Neuronal stem cell (in vitro differentiated cells): ENCODE measurements around the gene LDHD.

Source experiments
- DNase-seq: peaks from one replicate; pipeline ENCODE4 v3.0.0-alpha.2; 2013; ENCODE audit warnings: low spot score
- H2AFZ ChIP-seq: one replicate; pipeline ENCODE4 v1.6.1; 2013; ENCODE audit warnings: mild to moderate bottlenecking, low read length, inconsistent platforms
- H2AK5ac ChIP-seq: 2 replicates; pipeline ENCODE4 v1.6.1; 2013; ENCODE audit warnings: low read depth, mild to moderate bottlenecking, inconsistent platforms, low read length, moderate library complexity, mixed read lengths
- H2BK120ac ChIP-seq: 2 replicates; pipeline ENCODE4 v1.6.1; 2013; ENCODE audit warnings: low read depth, mild to moderate bottlenecking, inconsistent platforms, low read length, moderate library complexity, mixed read lengths
- H2BK12ac ChIP-seq: one replicate; pipeline ENCODE4 v1.6.1; 2013; ENCODE audit warnings: low read length, inconsistent platforms
- H2BK15ac ChIP-seq: 2 replicates; pipeline ENCODE4 v1.6.1; 2013; ENCODE audit warnings: mild to moderate bottlenecking, low read length, inconsistent platforms, mixed read lengths
- H2BK5ac ChIP-seq: one replicate; pipeline ENCODE4 v1.6.1; 2013; ENCODE audit warnings: inconsistent platforms, mild to moderate bottlenecking, low read length, moderate library complexity
- H3K14ac ChIP-seq: one replicate; pipeline ENCODE4 v1.6.1; 2013; ENCODE audit warnings: low read length, inconsistent platforms
- H3K18ac ChIP-seq: 2 replicates; pipeline ENCODE4 v1.6.1; 2013; ENCODE audit warnings: low read length, inconsistent platforms
- H3K23ac ChIP-seq: 2 replicates; pipeline ENCODE4 v1.6.1; 2013; ENCODE audit warnings: low read depth, mild to moderate bottlenecking, mixed read lengths, low read length, inconsistent platforms; ENCODE audit not compliant: poor library complexity
- H3K27ac ChIP-seq: replicated peaks from 3 replicates; pipeline ENCODE4 v1.5.1; 2013; ENCODE audit warnings: low read length, inconsistent platforms
- H3K27me3 ChIP-seq, 3 experiments: 2 replicates each; pipeline ENCODE4 v1.6.1; 2013; ENCODE audit warnings: low read length in 3 of 3, mild to moderate bottlenecking in 2 of 3, inconsistent platforms in 1 of 3, low read depth in 1 of 3, mixed read lengths in 1 of 3, moderate library complexity in 1 of 3; ENCODE audit not compliant: control insufficient read depth in 3 of 3, insufficient read depth in 3 of 3
- H3K36me3 ChIP-seq, 2 donors: replicated peaks in 1 of 2; 2 replicates each; pipeline ENCODE4 v1.6.1; 2013; ENCODE audit warnings: low read length in 2 of 2; ENCODE audit not compliant: control insufficient read depth in 2 of 2, insufficient read depth in 2 of 2
- H3K4ac ChIP-seq: 2 replicates; pipeline ENCODE4 v1.6.1; 2013; ENCODE audit warnings: inconsistent platforms, mild to moderate bottlenecking, low read length, moderate library complexity
- H3K4me1 ChIP-seq, 2 donors: 1 replicate in 1 of 2; 2 replicates in 1 of 2; pipeline ENCODE4 v1.6.1; 2013; ENCODE audit warnings: low read length in 2 of 2, low read depth in 1 of 2; ENCODE audit not compliant: control insufficient read depth in 2 of 2, insufficient read depth in 1 of 2
- H3K4me2 ChIP-seq: one replicate; pipeline ENCODE4 v1.6.1; 2013; ENCODE audit warnings: mild to moderate bottlenecking, low read length, inconsistent platforms; ENCODE audit not compliant: insufficient read depth, poor library complexity, severe bottlenecking
- H3K4me3 ChIP-seq, 2 donors: 2 replicates each; pipeline ENCODE4 v1.5.1; 2013; ENCODE audit warnings: low read length in 2 of 2, mild to moderate bottlenecking in 2 of 2, inconsistent platforms in 1 of 2, moderate library complexity in 1 of 2
- H3K79me1 ChIP-seq: one replicate; pipeline ENCODE4 v1.6.1; 2013; ENCODE audit warnings: low read depth, mild to moderate bottlenecking, inconsistent platforms, low read length, moderate library complexity
- H3K9ac ChIP-seq: one replicate; pipeline ENCODE4 v1.6.1; 2013; ENCODE audit warnings: mild to moderate bottlenecking, low read depth, low read length, inconsistent platforms; ENCODE audit not compliant: poor library complexity
- H3K9me3 ChIP-seq, 2 donors: replicated peaks in 1 of 2; 2 replicates each; pipeline versions ENCODE3 to v1.6.1; 2013; ENCODE audit warnings: low read length in 2 of 2, mild to moderate bottlenecking in 2 of 2, inconsistent platforms in 1 of 2, low read depth in 1 of 2, mixed read lengths in 1 of 2, moderate library complexity in 1 of 2; ENCODE audit not compliant: control insufficient read depth in 2 of 2, insufficient read depth in 1 of 2
- H4K8ac ChIP-seq: one replicate; pipeline ENCODE4 v1.6.1; 2013; ENCODE audit warnings: low read depth, mild to moderate bottlenecking, inconsistent platforms, low read length, moderate library complexity
- H4K91ac ChIP-seq: one replicate; pipeline ENCODE4 v1.6.1; 2013; ENCODE audit warnings: low read length, low read depth, mild to moderate bottlenecking, inconsistent platforms; ENCODE audit not compliant: poor library complexity
- WGBS, 2 donors: extraction: QIAGEN DNeasy Blood & Tissue Kit; methylation state at CpG; one replicate each; pipeline ENCODE4 v1.1.7; 2013; ENCODE audit warnings: missing lambda C conversion rate in 2 of 2, mixed read lengths in 1 of 2; ENCODE audit not compliant: insufficient read length in 2 of 2, insufficient replicate concordance in 1 of 2; ENCODE audit errors: extremely low coverage in 2 of 2; 5-methylcytosine and 5-hydroxymethylcytosine counted together

The LDHD gene

DNA sequence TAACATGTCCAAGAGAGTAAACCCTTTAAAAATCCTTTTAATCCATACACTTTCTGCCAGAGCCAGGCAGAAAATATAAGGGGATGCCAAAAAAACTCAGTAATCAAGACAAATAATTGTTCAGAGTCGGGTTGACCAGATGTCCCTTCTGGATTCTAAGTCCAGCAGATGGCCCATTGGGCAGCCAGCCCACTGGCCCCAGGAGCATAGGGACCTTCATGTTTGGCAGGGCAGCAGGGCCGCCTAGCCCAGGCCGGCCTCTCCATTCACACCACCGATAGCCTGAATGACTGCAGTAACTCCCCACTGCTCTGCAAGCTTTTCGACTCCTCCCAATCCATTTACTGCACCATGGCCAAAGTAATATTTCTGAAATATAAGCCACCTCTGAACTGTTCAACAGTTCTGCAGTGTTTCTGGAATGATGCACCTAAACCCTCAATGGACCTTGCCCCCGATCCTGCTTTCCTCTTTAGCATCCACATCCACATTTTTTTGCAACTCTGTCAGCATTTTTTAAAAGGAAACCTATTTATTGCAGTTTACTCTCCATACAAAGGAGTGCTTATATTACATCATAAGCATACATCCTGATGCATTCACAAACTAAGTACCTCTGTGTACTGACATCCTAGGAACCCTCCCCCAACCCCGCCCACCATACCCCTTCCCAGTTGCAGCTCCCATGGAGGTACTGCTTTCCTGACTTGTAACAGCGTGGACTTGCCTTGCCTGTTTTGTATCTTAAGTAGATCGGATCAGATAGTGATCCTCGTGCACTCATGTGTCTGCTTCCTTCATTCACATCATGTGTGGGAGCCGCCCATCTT is 46.4 kb downstream of the LDHD start:
- Histone ChIP-seq H2BK15ac (no peak overlapping the region), H3K27ac (no peak overlapping the region)
- DNase-seq, result no peak

DNA sequence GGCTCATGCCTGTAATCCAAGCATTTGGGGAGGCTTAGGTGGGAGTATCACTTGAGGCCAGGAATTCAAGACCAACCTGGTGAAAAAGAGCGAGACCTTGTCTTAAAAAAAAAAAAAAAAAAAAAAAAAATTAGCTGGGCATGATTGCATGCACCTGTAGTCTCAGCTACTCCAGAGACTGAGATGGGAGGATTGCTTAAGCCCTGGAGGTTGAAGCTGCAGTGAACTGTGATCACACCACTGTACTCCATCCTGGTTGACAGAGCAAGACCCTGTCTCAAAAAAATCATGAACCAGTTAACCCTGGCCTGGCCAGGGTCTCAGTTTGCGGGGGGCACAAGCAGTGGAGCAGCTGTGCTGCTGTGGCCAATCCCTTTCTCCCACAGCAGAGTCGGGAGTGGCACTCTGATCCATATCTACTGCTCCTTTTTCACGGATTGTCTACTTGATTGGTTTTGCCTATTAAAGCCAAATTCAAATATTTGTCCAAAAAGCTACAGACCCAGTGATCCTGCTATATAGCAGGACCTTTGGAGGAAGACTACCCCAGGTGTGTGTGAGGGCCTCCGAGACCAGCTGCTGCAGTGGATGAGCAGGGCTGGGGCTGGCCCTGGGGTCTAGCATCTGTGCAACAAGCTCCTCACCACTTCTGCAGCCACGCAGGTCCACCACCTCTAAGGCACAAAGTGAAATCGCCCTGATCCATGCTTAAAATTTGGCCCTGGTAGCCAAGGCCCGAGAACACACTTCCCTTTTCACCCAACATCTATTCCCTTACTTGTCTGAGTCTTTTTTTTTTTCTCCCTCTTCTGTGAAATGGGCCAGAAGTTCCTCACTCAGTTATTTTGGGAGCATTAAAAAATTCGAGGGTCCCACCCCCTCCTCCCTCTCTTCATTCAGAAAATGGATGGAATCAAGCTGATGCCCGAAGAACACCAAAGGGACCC is 48.2 kb downstream of the LDHD start:
- H2BK12ac ChIP-seq, result no peak overlapping the region
- no peak overlapping the region for H3K4ac ChIP-seq
- H2AK5ac ChIP-seq, result no peak overlapping the region
- H3K79me1 ChIP-seq, result peaks cover 1% of the 10 kb centered on the region
- no peak overlapping the region for H3K14ac ChIP-seq
- H3K18ac ChIP-seq, result no peak overlapping the region
- no peak overlapping the region for H3K23ac ChIP-seq
- H4K8ac ChIP-seq, result no peak overlapping the region
- H3K4me2 ChIP-seq, result no peak overlapping the region
- H3K27me3 ChIP-seq, result no peaks in the 10 kb centered on the region
- H3K4me1 ChIP-seq, result peaks cover 0 to 8% of the 10 kb centered on the region in 2 donors
- H2BK120ac ChIP-seq, result no peak overlapping the region
- H3K36me3 ChIP-seq, result no peaks in the 10 kb centered on the region
- no peak overlapping the region for H3K27ac ChIP-seq
- H4K91ac ChIP-seq, result no peak overlapping the region
- no CpG with 5 or more reads among the region's 10 CpGs for WGBS, 2 donors
- H3K9ac ChIP-seq, result no peak overlapping the region
- DNase-seq, result no peak
- H2BK5ac ChIP-seq, result no peak overlapping the region
- no peak overlapping the region for H3K4me3 ChIP-seq
- H3K9me3 ChIP-seq, result no peaks in the 10 kb centered on the region
- H2AFZ ChIP-seq, result no peak overlapping the region
- H2BK15ac ChIP-seq, result no peak overlapping the region

More for the DNA sequence above, 46.4 kb downstream of the LDHD start:
- Histone ChIP-seq H3K9ac (no peak overlapping the region), H3K4me1 (peaks cover 0 to 5% of the 10 kb centered on the region in 2 donors), H3K79me1 (no peaks in the 10 kb centered on the region), H3K18ac (no peak overlapping the region), H3K23ac (no peak overlapping the region), H3K9me3 (no peaks in the 10 kb centered on the region), H3K4me2 (no peak overlapping the region), H4K8ac (no peak overlapping the region), H3K14ac (no peak overlapping the region), H4K91ac (no peak overlapping the region), H2AK5ac (no peak overlapping the region), H3K4me3 (no peak overlapping the region), H2BK12ac (no peak overlapping the region), H3K36me3 (no peaks in the 10 kb centered on the region), H2BK5ac (no peak overlapping the region), H2AFZ (no peak overlapping the region), H3K27me3 (no peaks in the 10 kb centered on the region), H2BK120ac (no peak overlapping the region), H3K4ac (no peak overlapping the region)
- WGBS, 2 donors, result no CpG with 5 or more reads among the region's 11 CpGs

DNA sequence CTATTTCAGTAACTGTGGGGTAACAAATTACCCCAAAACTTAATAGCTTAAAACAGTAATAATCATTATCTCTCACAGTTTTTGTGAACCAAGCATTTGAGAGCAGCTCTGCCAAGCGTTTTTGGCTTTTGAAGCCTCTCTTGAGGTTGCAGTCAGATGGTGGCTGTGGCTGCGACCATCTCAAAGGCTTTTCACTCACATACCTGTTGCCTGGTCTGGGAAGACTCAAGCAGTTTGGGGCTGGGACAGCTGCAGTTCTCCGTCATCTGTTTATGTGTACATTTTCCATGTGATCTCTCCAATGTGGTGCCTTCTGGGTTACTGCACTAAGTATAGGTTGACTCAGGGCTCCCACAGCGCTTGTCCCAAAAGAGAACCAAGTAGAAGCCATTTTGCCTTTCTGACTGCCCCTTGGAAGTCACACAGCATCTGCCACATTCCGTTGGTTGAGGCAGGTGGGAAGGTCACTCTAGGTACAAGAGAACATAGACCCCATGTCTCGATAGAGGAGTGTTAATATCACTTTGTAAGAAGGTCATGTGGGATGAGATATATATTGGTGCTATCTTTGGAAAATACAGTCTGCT is 49.6 kb downstream of the LDHD start:
- WGBS, 2 donors, result no CpG with 5 or more reads among the region's 6 CpGs
- H3K36me3 ChIP-seq, result peaks cover 0 to 4% of the 10 kb centered on the region in 2 donors
- no peaks in the 10 kb centered on the region for H3K9me3 ChIP-seq

More for the DNA sequence above, 49.6 kb downstream of the LDHD start:
- peaks cover 0 to 10% of the 10 kb centered on the region in 2 donors for H3K4me1 ChIP-seq
- H3K27ac ChIP-seq, result no peak overlapping the region
- H2BK120ac ChIP-seq, result no peak overlapping the region
- H4K8ac ChIP-seq, result no peak overlapping the region
- no peak overlapping the region for H3K23ac ChIP-seq
- no peaks in the 10 kb centered on the region for H3K27me3 ChIP-seq
- H3K79me1 ChIP-seq, result peaks cover 3% of the 10 kb centered on the region
- H3K4me3 ChIP-seq, result no peak overlapping the region
- no peak overlapping the region for H2AK5ac ChIP-seq
- H2BK5ac ChIP-seq, result no peak overlapping the region
- no peak overlapping the region for H4K91ac ChIP-seq
- H3K4me2 ChIP-seq, result no peak overlapping the region
- no peak overlapping the region for H3K14ac ChIP-seq
- no peak overlapping the region for H3K18ac ChIP-seq
- no peak overlapping the region for H2AFZ ChIP-seq
- H2BK15ac ChIP-seq, result no peak overlapping the region
- no peak overlapping the region for H2BK12ac ChIP-seq
- DNase-seq, result no peak
- no peak overlapping the region for H3K4ac ChIP-seq
- no peak overlapping the region for H3K9ac ChIP-seq
